Pons (tissue), 1 donor: Measurements from ENCODE around the gene OR13A1.
"Not testable (repeated sequence)": the region's sequence is repeated elsewhere in the genome, so short reads cannot be mapped to it uniquely, and the experiment has no call there.

ENCODE experiments used
- DNase-seq: peaks from one replicate; pipeline ENCODE4 v3.0.0-alpha.2; 2016; ENCODE audit warnings: low spot score

OR13A1 gene, protein sequence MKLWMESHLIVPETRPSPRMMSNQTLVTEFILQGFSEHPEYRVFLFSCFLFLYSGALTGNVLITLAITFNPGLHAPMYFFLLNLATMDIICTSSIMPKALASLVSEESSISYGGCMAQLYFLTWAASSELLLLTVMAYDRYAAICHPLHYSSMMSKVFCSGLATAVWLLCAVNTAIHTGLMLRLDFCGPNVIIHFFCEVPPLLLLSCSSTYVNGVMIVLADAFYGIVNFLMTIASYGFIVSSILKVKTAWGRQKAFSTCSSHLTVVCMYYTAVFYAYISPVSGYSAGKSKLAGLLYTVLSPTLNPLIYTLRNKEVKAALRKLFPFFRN

GRCh38 chr10:45315508-45315907, at the start of gene OR13A1:
Gene OR13A1 (minus strand): TSS chr10:45315608. CDS start chr10:45304422, 11,186 bp downstream.
- DNase-seq = no peak

DNA sequence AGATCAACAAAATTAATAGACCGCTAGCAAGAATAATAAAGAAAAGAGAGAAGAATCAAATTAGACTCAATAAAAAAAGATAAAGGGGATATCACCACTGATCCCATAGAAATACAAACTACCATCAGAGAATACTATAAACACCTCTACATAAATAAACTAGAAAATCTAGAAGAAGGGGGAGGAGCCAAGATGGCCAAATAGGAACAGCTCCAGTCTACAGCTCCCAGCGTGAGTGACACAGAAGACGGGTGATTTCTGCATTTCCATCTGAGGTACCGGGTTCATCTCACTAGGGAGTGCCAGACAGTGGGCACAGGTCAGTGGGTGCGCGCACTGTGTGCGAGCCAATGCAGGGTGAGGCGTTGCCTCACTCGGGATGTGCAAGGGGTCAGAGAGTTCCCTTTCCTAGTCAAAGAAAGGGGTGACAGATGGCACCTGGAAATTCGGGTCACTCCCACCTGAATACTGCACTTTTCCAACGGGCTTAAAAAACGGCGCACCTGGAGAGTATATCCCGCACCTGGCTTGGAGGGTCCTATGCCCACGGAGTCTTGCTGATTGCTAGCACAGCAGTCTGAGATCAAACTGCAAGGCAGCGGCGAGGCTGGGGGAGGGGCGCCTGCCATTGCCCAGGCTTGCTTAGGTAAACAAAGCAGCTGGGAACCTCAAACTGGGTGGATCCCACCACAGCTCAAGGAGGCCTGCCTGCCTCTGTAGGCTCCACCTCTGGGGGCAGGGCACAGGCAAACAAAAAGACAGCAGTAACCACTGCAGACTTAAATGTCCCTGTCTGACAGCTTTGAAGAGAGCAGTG, 46.8 kb upstream of the OR13A1 start:
- DNase-seq = not testable (repeated sequence)

DNA sequence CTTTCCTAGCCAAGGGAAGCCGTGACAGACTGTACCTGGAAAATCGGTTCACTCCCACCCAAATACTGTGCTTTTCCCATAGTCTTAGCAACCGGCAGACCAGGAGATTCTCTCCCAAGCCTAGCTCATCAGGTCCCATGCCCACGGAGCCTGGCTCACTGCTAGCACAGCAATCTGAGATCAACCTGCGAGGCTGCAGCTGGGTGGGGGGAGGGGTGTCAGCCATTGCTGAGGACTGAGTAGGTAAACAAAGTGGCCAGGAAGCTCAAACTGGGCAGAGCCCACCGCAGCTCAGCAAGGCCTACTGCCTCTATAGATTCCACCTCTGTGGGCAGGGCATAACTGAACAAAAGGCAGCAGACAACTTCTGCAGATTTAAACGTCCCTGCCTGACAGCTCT, 43.6 kb upstream of the OR13A1 start:
- not testable (repeated sequence) for DNase-seq

- no peak for DNase-seq
Observed at GRCh38 chr10:45355494-45355893, 40.1 kb upstream of the OR13A1 start.

DNA sequence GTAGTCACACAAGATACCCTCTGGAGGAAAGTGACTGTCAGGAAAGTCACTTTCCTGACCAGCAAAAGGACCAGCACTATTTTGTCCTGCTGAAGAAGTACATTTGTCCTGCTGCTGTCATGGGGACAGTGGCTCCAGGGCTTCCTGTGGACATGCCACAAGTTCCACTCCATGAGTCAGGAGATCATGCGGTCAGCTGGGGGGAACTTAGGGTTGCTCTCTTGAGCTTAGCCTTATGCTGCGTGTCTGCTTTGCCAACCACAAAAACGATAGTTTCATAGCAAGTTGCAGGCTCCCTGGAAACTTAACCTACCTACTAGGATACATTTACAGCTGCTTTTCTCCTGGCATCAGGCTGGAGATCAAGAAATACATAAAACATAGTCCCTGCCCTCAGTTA, 38.9 kb upstream of the OR13A1 start:
- DNase-seq = peak; percentile 66

- no peak for DNase-seq
Observed at GRCh38 chr10:45353186-45353585, 37.8 kb upstream of the OR13A1 start.

DNA sequence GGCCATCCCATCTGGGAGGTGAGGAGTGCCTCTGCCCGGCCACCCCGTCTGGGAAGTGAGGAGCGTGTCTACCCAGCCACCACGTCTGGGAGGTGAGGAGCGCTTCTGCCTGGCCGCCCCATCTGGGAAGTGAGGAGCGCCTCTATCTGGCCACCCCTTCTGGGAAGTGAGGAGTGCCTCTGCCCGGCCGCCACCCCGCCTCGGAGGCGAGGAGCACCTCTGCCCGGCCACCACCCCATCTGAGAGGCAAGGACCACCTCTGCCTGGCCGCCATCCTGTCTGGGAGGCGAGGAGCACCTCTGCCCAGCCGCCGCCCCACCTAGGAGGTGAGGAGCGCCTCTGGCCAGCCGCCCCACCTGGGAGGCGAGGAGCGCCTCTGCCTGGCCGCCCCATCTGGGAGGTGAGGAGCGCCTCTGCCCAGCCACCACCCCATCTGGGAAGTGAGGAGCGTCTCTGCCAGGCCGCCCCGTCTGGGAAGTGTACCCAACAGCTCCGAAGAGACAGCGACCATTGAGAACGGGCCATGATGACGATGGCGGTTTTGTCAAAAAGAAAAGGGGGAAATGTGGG, 32.9 kb upstream of the OR13A1 start:
- not testable (repeated sequence) for DNase-seq

DNA sequence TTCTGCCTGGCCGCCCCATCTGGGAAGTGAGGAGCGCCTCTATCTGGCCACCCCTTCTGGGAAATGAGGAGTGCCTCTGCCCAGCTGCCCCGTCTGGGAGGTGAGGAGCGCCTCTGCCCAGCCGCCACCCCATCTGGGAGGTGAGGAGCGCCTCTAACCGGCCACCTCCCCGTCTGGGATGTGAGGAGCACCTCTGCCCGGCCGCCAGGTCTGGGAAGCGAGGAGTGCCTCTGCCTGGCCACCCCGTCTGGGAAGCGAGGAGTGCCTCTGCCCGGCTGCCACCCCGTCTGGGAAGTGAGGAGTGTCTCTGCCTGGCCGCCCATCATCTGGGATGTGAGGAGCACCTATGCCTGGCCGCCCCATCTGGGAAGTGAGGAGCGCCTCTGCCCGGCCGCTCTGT, 32.1 kb upstream of the OR13A1 start:
- not testable (repeated sequence) for DNase-seq

DNA sequence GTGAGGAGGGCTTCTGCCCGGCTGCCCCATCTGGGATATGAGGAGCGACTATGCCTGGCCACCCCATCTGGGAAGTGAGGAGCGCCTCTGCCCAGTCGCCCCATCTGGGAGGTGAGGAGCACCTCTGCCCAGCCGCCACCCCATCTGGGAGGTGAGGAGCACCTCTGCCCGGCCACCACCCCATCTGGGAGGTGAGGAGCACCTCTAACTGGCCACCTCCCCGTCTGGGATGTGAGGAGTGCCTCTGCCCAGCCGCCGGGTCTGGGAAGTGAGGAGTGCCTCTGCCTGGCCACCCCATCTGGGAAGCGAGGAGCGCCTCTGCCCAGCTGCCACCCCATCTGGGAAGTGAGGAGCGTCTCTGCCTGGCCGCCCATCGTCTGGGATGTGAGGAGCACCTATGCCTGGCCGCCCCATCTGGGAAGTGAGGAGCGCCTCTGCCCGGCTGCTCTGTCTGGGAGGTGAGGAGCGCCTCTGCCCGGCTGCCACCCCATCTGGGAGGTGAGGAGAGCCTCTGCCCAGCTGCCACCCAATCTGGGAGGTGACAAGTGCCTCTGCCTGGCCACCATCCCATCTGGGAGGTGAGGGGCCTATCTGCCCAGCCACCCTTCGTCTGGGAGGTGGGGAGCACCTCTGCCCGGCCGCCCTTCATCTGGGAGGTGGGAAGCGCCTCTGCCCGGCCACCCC, 31.4 kb upstream of the OR13A1 start:
- DNase-seq = not testable (repeated sequence)

DNA sequence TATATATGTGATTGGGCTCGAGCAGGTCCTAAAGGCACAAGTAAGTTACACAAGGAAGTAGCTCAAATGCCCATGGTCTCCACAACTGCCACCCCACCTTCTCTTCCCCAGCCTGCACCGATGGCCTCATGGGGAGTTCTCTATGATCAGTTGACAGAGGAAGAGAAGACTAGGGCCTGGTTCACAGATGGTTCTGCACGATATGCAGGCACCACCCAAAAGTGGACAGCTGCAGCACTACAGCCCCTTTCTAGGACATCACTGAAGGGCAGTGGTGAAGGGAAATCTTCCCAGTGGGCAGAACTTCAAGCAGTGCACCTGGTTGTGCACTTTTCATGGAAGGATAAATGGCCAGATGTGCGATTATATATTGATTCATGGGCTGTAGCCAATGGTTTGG, 25.0 kb upstream of the OR13A1 start:
- not testable (repeated sequence) for DNase-seq

DNA sequence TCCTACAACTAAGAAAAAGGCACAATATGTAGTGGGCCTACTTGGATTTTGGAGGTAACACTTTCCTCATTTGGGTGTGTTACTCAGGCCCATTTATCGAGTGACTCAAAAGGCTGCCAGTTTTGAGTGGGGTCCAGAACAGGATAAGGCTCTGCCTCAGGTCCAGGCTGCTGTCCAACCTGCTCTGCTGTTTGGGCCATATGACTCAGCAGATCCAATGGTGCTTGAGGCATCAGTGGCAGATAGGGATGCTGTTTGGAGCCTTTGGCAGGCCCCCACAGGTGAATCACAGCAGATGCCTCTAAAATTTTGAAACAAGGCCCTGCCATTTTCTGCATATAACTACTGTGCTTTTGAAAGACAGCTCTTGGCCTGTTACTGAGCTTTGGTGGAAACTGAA, 24.5 kb upstream of the OR13A1 start:
- no peak for DNase-seq

DNA sequence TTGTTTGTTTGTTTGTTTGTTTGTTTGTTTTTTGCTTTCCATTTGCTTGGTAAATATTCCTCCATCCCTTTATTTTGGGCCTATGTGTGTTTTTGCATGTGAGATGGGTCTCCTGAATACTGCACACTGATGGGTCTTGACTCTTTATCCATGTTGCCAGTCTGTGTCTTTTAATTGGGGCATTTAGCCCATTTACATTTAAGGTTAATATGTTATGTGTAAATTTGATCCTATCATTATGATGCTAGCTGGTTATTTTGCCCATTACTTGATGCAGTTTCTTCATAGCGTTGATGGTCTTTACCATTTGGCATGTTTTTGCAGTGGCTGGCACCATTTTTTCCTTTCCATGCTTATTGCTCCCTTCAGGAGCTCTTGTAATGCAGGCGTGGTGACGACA, 16.4 kb upstream of the OR13A1 start:
- not testable (repeated sequence) for DNase-seq

DNA sequence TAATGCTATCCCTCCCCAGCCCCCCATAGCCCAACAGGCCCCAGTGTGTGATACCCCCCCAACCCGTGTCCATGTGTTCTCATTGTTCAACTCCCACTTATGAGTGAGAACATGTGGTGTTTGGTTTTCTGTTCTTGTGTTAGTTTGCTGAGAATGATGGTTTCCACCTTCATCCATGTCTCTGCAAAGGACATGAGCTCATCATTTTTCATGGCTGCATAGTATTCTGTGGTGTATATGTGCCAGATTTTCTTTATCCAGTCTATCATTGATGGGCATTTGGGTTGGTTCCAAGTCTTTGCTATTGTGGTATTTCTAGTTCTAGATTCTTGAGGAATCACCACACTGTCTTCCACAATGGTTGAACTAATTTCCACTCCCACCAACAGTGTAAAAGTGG, 11.5 kb upstream of the OR13A1 start:
- DNase-seq = not testable (repeated sequence)

DNA sequence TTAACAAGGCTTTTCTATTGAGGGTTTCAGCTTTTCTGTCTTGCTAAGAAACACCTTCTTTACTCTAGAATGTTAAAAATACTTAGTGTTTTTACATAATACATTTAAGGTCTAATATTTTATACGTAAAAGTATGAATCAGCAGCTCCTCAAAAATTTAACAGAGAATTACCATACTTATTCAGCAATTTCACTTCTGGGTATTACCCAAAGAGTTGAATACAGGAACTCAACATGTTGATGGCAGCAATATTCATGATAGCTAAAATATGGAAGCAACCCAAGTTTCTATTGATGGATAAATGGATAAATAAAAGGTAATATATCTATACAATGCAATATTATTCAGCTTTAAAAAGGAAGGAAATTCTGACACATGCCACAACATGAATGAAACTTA, 9.7 kb upstream of the OR13A1 start:
- no peak for DNase-seq

DNA sequence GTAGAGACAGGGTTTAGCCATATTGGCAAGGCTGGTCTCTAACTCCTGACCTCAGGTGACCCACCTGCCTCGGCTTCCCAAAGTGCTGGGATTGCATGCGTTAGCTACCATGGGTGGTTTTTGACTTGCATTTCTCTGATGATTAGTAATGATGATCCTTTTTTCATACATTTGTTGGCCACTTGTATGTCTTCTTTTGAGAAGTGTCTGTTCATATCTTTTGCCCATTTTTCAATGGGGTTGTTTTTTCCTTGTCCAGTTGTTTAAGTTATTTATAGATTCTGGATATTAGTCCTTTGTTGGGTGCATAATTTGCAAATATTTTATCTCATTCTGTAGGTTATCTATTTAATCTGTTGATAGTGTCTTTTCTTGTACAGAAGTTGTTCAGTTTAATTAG, 4.3 kb upstream of the OR13A1 start:
- DNase-seq = no peak

DNA sequence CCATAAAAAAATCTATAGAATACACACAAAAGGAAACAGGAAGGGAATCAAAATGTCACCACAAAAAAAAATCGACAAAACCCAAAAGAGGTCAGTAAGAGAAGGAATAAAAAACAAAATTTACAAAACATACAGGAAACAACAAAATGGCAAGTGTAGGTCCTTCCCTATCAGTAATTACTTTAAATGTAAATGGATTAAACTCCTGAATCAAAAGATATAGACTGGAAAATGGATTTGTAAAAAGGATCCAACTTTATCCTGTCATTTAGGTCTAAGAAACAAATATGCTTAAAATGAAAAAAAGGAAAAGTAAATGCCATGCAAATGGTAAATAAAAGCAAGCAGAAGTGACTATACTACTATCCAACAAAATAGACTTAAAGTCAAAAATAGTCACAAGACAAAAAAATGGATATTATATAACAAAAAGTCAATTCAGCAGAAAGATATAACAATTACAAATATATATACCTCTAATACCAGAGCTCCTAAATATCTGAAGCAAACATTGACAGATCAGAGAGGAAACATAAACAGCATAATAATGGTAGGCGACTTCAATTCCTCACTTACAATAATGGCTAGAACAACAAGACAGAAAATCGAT, 2.0 kb downstream of the OR13A1 start:
- no peak for DNase-seq

DNA sequence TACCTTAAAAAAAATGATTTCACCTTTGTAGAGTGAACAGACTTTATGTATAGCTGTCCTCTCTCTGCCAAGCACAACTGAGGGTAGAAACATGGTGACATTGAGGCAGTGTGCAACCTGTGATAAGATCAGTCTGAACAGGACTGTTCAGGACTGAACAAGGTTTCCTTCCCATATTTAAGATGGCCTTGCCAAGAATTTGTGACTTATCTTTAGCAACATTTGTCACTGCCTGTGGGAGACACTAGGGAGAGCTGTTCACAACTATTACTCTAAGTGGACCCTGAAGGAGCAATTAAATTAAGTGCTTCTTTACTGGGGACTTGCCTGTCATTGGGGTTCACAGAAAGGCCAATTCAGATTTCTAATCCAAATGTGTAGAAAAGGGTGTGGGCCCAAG, 6.7 kb downstream of the OR13A1 start:
- DNase-seq = no peak

DNA sequence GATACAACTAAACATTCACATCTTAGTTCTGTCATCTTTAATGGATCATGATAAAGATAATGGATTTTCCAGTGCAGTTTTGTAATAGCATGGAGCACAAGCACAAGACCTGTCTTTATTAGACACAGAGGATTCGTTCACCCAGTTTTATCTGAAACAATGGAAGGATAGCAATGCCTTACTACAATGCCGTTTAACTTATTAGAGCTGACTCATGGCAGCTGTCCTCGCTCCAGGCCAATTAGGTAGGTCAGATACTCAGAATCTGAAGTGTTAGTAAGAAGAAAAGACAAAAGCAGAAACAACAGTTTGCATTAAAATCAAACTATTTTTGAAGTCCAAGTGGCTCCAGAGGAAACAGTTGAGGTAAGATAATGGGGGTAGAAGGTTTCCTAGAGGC, 12.8 kb downstream of the OR13A1 start:
- no peak for DNase-seq

- peak; percentile 91 for DNase-seq
Observed at GRCh38 chr10:45298341-45298955, 17.0 kb downstream of the OR13A1 start.

DNA sequence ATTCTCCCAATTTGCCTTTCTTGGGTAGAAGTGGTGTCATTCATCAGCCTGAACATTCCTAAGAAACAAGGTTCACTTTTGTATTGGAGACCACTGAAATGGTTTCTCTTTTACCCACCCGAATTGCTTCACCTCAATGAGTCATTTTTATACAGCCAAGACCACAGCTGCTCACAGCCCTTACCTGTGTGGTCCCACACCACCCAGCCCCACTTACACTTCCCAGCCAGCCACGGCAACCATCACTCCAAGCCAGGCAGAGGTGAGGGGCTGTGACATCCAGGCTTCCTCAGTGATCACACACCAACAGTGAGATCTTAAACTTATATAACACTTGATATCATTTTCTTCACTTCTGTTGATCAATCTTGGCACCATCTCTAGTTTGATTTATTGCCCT, 20.7 kb downstream of the OR13A1 start:
- DNase-seq = no peak

DNA sequence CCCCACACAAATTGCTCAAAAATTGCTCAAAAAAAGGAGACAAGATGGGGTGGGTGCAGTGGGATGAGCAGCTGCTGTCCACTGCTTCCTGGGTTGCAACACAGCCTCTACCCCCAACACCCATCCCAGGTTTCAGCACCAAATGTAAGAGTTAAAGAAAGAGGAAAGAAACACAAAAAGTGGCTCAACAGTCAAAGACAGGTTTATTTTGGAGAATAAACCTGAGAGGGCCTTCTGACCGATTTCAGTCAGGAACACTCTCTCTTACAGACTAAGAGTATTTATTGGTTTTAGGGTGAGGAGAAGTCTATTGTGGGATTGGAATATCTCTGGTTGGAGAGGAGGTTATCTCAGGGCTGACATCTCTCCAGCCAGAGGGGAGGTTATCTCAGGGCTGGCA, 28.4 kb downstream of the OR13A1 start:
- DNase-seq = no peak

DNA sequence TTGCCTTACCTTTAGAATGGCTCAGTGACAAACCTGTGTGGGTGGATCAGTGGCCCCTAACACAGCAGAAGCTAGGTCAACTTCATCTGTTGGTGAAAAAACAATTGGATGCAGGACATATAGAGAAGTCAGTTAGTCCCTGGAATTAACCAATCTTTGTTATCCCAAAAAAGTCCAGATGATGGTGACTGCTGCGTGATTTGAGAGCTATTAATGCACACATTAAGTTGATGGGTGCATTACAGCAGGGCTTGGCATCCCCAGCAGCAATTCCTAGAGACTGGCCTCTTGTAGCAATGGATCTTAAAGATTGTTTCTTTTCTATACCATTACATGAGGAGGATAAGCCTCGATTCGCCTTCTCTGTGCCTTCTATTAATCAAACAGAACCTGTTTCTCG, 33.3 kb downstream of the OR13A1 start:
- DNase-seq = peak; percentile 45
